GM12892 (cell line): ENCODE results near the gene TEF.
"Not testable (repeated sequence)": the region's sequence is repeated elsewhere in the genome, so short reads cannot be mapped to it uniquely, and the experiment has no call there.

Experiments used
- DNase-seq: peaks from one replicate; pipeline ENCODE4 v3.0.0; 2011; ENCODE audit not compliant: insufficient read length
- FAIRE-seq: peaks from 2 replicates; lab custom pipeline; 2011; peaks lifted over from hg19 to GRCh38; lab: Jason Lieb, UNC
- POLR2A ChIP-seq: IDR thresholded peaks from 2 replicates; pipeline ENCODE4 v1.6.1; 2011; ENCODE audit warnings: low read depth, low read length, control low read depth
- POLR2AphosphoS5 ChIP-seq: IDR thresholded peaks from 2 replicates; pipeline ENCODE4 v1.6.1; 2011; ENCODE audit warnings: low read depth, low read length, control low read depth
- TAF1 ChIP-seq: IDR thresholded peaks from 2 replicates; pipeline ENCODE4 v1.6.1; 2011; ENCODE audit warnings: low read depth, mild to moderate bottlenecking, control low read depth, low read length, borderline replicate concordance

The TEF gene

GRCh38 chr22:41415554-41415953 is 33.8 kb downstream of the TEF start:
- no peak for FAIRE-seq
- TF ChIP-seq TAF1 (no peak), POLR2AphosphoS5 (no peak), POLR2A (no peak)

GRCh38 chr22:41417622-41418390 is 36.1 kb downstream of the TEF start:
- no peak for DNase-seq
- TF ChIP-seq POLR2AphosphoS5 (no peak), POLR2A (no peak), TAF1 (no peak)
- FAIRE-seq = no peak

More at GRCh38 chr22:41415554-41415953, 33.8 kb downstream of the TEF start:
- no peak for DNase-seq

- FAIRE-seq (no peak), DNase-seq (no peak)
- TF ChIP-seq POLR2AphosphoS5 = no peak
- no peak for TF ChIP-seq POLR2A
- no peak for TF ChIP-seq TAF1
These were observed 37.0 kb downstream of the TEF start for GRCh38 chr22:41418717-41419116.

GRCh38 chr22:41425660-41426365 is 44.1 kb downstream of the TEF start:
- TF ChIP-seq POLR2A (no peak), TAF1 (no peak), POLR2AphosphoS5 (no peak)
- FAIRE-seq (no peak), DNase-seq (no peak)

GRCh38 chr22:41429232-41429950 is 47.6 kb downstream of the TEF start:
- FAIRE-seq (no peak), DNase-seq (no peak)
- TF ChIP-seq TAF1 = no peak
- TF ChIP-seq POLR2AphosphoS5 = no peak
- no peak for TF ChIP-seq POLR2A

- FAIRE-seq = no peak
- TF ChIP-seq TAF1 (no peak), POLR2A (no peak), POLR2AphosphoS5 (no peak)
These were observed 48.2 kb downstream of the TEF start for GRCh38 chr22:41429951-41430332.

GRCh38 chr22:41431656-41432055 is 49.9 kb downstream of the TEF start:
- FAIRE-seq (no peak), DNase-seq (no peak)

More at GRCh38 chr22:41429951-41430332, 48.2 kb downstream of the TEF start:
- DNase-seq = no peak

GRCh38 chr22:41433480-41433879 is 51.7 kb downstream of the TEF start:
- not testable (repeated sequence) for FAIRE-seq

More at GRCh38 chr22:41431656-41432055, 49.9 kb downstream of the TEF start:
- TF ChIP-seq TAF1 = no peak
- no peak for TF ChIP-seq POLR2A
- no peak for TF ChIP-seq POLR2AphosphoS5

GRCh38 chr22:41434361-41435003 is 52.7 kb downstream of the TEF start:
- DNase-seq, FAIRE-seq: not testable (repeated sequence)

More at GRCh38 chr22:41433480-41433879, 51.7 kb downstream of the TEF start:
- not testable (repeated sequence) for DNase-seq

- DNase-seq (no peak), FAIRE-seq (no peak)
- TF ChIP-seq POLR2AphosphoS5 = no peak
- no peak for TF ChIP-seq POLR2A
- TF ChIP-seq TAF1 = no peak
These were observed 53.8 kb downstream of the TEF start for GRCh38 chr22:41435560-41435959.

GRCh38 chr22:41436322-41437113 is 54.8 kb downstream of the TEF start:
- TF ChIP-seq TAF1 (no peak), POLR2A (no peak), POLR2AphosphoS5 (no peak)
- FAIRE-seq = no peak

More at GRCh38 chr22:41436322-41437113, 54.8 kb downstream of the TEF start:
- no peak for DNase-seq
